ENCODE results near the gene MLN. TPM values are rescaled to one million over a fixed set of nuclear protein-coding genes. Genes with fewer than 3 reads are reported as not detected.

The MLN gene
- total RNA-seq, 1 experiment from 2014 or later, result not detected

GRCh38 chr6:33772082-33772830 is 31.5 kb downstream of the MLN start:
- Histone ChIP-seq H2BK15ac (ENCODE audit: low read depth, low read length) (no peak overlapping the region), H3K4me1 (ENCODE audit: insufficient read depth, low read length) (peaks cover 10% of the 10 kb centered on the region), H3K14ac (ENCODE audit: insufficient read depth, low read length) (no peak overlapping the region), H3K9me3 (ENCODE audit: control insufficient read depth, low read depth, low read length) (no peaks in the 10 kb centered on the region), H3K4me2 (ENCODE audit: insufficient read depth, insufficient read length, low read length) (no peak overlapping the region), H3T11ph (ENCODE audit: low read length) (no peak overlapping the region), H2BK120ac (ENCODE audit: low read depth, low read length, poor library complexity, severe bottlenecking) (no peak overlapping the region), H3K56ac (ENCODE audit: insufficient read length, low read depth, low read length) (no peak overlapping the region), H2BK12ac (ENCODE audit: insufficient read length, low read depth, low read length) (no peak overlapping the region), H2BK5ac (ENCODE audit: insufficient read length, low read length) (no peak overlapping the region), H4K20me1 (ENCODE audit: control insufficient read depth, insufficient read depth, insufficient read length) (no peaks in the 10 kb centered on the region), H3K23me2 (ENCODE audit: insufficient read length, low read depth, low read length, poor library complexity, severe bottlenecking) (no peaks in the 10 kb centered on the region), H3K18ac (ENCODE audit: insufficient read length, low read depth, low read length) (no peak overlapping the region), H2AK5ac (ENCODE audit: insufficient read length, low read length) (no peak overlapping the region), H2BK20ac (ENCODE audit: low read depth, low read length, poor library complexity, severe bottlenecking) (no peak overlapping the region), H2AFZ (ENCODE audit: low read length) (no peak overlapping the region), H3K27me3 (ENCODE audit: insufficient read depth, low read length) (no peaks in the 10 kb centered on the region), H4K91ac (ENCODE audit: insufficient read length, low read depth, low read length) (no peak overlapping the region), H3K27ac (ENCODE audit: insufficient read length, low read depth, low read length) (no peak overlapping the region), H3K79me2 (ENCODE audit: insufficient read depth, low read length) (no peaks in the 10 kb centered on the region), H3K79me1 (ENCODE audit: insufficient read depth, low read depth, low read length, poor library complexity, severe bottlenecking) (no peaks in the 10 kb centered on the region), H3K9ac (ENCODE audit: extremely low read depth, insufficient read length, low read length) (no peak overlapping the region), H3K23ac (ENCODE audit: insufficient read length, low read depth, low read length) (no peak overlapping the region), H4K8ac (replicated peaks; ENCODE audit: insufficient read length, low read depth, low read length) (no peak overlapping the region), H4K5ac (ENCODE audit: insufficient read length, low read depth, low read length) (no peak overlapping the region), H3K4ac (ENCODE audit: low read depth, low read length) (no peak overlapping the region)
- WGBS (ENCODE audit: extremely low coverage, insufficient read length, low lambda C conversion rate), result no CpG with 5 or more reads among the region's 24 CpGs
- peaks cover 3% of the 10 kb centered on the region; the same call in 1 of the 2 replicates for H3K27me3 Mint-ChIP-seq (ENCODE audit: low read depth)
- peaks cover 43% of the 10 kb centered on the region in 2 experiments for H3K4me1 Mint-ChIP-seq
- no peak for DNase-seq
- TF ChIP-seq, protein P1, sequence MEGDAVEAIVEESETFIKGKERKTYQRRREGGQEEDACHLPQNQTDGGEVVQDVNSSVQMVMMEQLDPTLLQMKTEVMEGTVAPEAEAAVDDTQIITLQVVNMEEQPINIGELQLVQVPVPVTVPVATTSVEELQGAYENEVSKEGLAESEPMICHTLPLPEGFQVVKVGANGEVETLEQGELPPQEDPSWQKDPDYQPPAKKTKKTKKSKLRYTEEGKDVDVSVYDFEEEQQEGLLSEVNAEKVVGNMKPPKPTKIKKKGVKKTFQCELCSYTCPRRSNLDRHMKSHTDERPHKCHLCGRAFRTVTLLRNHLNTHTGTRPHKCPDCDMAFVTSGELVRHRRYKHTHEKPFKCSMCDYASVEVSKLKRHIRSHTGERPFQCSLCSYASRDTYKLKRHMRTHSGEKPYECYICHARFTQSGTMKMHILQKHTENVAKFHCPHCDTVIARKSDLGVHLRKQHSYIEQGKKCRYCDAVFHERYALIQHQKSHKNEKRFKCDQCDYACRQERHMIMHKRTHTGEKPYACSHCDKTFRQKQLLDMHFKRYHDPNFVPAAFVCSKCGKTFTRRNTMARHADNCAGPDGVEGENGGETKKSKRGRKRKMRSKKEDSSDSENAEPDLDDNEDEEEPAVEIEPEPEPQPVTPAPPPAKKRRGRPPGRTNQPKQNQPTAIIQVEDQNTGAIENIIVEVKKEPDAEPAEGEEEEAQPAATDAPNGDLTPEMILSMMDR (conservative IDR thresholded peaks at IDR 0.05), result no peak
- peak overlapping the region in 2 of 3 experiments; percentile 41 to 75; a peak in 4 of 7 replicates for H3K27ac Mint-ChIP-seq
- H3K4me3 Mint-ChIP-seq, result peak overlapping the region in 1 of 2 experiments; percentile 52; a peak in 2 of 5 replicates
- peaks cover 21 to 51% (median 50%) of the 10 kb centered on the region in 3 experiments for H3K36me3 Mint-ChIP-seq (ENCODE audit: insufficient read depth in 1 of 3, low read depth in 3 of 3)
- peaks cover 0 to 1% of the 10 kb centered on the region in 2 experiments; a peak in 2 of 5 replicates for H3K9me3 Mint-ChIP-seq

All from H9 (cell line).